IPS-NIHi11 (cell line): ENCODE measurements around the gene LDLRAD3.

Experiments used
- DNase-seq: peaks from one replicate; pipeline ENCODE4 v3.0.0; 2012; ENCODE audit warnings: mixed read lengths, low spot score

LDLRAD3 gene

DNA sequence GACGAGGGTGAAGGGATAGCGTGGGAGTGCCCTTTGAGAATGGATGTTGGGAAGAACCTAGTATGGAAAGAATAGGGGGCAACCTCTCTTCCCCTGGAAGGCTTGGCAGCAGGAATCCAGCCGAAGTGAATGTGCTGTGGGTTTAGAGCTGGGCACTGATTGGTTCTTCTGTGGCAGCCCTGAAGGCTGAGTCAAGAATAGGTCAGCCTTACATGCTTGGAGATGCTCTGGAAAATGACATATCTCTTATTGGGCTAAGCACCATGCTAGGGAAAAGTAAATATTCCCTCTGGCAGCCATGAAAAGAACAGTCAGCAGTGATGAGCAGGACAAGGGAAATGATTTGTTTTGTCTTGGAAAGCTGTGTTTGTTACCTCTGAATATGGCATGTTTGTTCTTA, 195.9 kb downstream of the LDLRAD3 start:
- no peak for DNase-seq

DNA sequence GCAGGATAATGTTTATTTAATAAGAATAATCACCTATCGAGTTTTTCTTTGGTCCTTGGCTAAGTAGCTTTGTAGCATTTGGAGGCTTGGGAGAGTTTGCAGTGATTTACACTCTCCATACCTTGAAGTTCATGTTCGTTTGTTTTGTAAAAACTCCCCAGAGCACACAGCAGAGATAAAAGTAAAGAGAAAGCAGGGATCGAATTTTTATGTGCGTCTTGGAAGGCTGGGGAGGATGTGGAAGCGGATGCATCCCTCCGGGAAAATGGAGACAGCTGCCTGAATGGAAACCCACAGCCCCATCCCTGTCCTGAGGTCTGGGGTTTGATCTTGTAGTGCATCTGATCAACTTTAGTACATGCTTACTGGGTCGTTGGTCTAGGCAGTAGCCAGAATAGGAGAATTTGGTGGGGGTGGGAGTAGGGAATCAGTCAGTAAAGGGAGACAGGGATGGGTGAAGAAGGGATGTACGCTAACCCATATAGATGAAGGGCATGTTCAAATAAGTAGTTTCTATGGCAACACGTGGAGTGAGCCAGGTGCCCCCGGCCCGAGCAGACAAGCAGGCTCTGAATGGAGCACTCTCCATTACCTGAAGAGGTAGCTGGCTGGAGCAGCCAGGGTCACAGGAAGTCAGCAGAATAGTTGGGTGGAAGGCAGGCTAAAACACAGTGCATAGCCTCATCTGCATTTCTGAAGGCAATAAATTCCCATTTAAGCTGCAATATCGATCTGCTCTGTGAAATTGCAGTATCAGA, 197.5 kb downstream of the LDLRAD3 start:
- no peak for DNase-seq

DNA sequence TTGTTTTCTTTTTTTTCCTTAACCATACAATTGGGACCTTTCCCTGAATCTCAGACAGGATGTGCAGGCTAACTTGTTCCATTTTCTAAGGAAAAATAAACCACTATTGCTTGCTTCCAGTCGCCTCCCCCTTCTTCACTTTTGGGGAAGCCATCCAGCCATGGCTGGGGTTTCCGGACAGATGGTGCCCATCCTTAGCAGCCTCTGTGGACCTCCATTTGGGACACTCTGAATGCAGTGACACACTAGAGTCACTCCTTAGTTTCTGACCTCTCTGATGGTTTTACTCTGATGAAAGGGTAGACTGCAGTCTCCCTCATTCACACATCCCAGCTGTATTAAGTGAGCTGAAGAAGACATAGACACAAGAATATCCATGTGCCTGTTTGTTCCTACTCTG, 198.1 kb downstream of the LDLRAD3 start:
- DNase-seq: no peak

DNA sequence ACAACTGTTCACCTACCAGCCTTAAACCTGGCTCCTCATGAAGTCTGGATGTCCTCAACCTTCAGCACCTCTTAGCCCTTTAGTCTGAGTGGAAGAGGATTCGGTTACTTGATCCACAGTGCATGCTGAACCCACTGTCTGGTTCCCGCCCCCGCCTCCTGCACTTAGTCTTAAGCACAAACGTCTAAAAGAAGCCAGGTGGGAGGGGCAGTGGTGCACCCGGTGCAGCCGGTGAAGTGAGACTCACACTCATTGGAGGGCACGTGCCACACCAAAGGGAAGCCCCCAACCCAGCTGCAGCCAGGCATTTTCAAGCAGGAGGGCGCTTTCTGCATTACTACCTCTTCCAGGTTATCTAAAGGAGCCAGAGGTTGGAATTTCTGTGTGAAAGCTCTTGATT, 198.6 kb downstream of the LDLRAD3 start:
- peak; percentile 42 for DNase-seq

DNA sequence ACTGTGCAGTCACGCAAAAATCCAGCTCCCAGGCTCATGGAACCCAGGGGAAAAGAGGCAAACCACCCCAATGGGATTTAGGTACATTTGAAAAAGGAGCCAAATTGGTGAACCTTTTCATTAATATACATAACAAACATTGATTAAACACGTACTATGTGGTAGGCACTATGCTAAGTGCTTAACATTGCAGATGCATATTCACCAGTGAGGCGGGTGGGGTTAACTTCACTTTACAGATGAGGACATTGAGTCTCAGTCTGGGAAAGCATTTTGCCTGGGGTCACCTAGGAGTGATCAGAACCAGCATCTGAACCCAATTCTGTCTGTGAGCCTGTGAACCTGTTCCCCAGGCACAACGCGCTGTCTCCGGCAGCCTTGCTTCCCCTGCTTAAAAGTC, 199.0 kb downstream of the LDLRAD3 start:
- DNase-seq: no peak

DNA sequence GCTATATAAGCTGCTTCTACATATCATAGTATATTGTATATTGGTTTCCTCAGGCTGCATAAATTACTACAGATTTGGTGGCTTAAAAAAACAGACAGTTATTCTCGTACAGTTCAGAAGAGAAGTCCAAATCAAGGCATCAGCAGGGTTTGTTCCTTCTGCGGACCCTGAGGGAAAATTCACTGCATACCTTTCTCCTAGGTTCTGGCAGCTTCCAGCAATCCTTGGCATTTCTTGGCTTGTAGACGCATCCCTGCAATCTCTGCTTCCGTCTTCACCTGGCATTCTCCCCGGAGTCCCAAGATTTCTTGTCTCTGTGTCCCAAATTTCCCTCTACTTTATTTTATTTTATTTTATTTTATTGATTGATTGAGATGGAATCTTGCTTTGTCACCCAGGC, 202.6 kb downstream of the LDLRAD3 start:
- DNase-seq: no peak

DNA sequence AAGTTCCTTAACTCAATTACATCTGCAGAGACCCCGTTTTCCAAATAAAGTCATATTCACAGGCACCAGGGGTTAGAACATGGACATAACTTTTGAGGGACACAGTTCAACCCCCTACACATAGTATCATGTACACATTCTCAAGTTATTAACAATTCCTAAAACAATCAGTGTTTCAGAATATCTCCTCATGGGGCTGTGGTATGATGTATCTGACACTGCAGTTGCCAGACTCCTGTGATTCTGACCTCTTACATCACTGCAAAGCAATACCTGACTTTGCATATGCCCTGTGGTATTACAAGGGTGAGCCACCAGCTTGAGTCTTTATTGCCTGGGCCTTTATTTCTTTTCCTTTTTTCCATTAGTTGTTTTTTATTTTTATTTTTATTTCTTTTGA, 203.6 kb downstream of the LDLRAD3 start:
- DNase-seq: no peak

DNA sequence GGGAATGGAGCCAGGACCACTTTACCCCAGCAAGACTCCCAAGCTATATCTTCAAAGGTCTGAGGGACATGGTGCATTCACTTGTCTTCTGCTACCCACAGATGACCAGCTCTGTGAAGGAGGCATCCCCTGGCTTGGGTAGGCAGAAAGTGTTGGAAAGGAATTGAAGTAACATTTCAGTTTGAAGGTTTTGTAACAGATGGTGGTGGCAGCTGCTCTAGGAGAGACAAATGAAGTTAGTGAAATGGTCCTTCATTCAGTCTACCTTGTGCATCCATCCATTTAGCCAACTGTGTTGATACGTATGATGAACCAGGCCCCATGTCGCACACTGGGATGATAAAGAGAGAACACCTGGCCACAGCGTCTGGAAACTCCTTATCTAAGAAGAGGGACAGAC, 204.8 kb downstream of the LDLRAD3 start:
- DNase-seq: no peak

DNA sequence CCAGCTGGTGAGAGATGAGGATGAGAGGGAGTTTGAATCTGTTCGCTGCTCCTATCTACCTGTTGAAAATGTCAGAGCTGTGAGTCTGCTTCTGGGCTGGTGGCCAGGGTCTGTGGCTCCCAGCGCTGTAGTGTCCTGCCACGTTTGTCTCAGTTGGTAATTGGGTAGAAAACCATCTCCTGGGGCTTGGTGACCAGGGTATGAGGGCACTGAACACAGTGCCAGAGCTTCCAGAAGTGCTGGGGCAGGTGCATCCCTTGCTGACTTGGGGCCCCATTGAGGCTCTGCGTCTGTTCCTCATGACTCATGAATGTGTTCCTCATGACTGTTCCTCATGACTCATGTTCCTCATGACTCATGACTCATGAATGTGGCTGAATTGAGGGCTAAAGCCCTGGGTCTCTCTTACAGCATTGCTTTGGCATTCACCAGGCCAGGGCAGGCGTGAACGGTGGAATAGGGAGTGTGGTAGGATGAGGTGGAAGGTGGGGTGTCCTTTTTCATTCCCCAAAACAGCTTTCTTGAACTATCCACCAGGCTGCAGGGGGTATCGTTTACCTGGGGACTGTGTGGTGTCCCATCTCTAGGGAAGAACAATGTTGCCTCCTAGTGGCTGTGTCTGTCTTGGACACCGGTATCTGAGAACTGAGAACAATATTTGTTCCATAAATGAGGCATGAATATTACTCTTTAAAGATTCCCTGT, 205.8 kb downstream of the LDLRAD3 start:
- peak; percentile 81 for DNase-seq

DNA sequence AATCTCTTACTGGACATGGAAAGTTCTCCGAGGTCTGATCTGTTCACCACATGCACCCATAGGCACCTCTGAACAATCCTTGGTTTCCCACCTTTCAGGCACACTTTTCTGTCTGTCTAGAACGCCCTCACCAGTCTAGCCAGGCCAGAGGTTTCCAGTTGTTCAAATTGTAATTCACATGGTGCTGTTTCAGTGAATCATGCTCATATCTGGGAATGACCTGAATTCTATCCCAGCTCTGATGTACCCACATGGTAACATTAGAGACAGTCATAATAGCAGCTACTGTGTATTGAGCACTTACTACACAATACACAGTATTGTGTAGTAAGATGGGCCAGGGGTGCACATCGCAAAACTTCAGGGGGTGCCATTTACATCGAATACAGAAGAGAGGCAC, 207.1 kb downstream of the LDLRAD3 start:
- no peak for DNase-seq

DNA sequence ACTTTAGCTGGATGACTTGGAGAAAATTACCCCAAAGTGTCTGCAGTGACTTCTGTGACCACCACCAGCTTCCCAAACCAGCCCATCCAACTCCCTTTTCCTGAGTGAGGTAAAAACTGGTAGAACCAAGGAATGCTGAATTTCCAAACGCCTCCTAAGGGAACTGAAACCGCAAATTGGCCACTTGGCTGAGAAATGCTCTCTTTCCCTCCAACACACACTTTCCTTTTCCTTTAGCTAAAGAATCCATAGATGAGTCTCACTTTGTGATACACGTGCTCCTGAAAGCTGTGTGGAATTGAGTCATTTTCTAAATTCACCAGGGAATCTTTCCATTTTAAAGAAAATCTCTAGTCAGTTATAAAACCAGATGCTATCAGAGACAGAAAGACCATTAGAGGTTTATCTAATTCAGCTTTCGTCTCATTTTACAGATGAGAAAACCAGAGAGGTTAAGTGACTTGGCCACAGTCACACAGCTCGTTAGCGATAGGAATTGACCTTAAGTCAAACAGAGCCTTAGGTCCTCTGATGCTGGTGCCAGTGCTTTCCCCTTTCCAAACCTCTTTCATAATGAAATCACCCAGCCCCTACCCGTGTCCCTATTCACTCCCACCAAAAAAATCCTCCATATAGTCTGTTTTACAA, 208.2 kb downstream of the LDLRAD3 start:
- no peak for DNase-seq

DNA sequence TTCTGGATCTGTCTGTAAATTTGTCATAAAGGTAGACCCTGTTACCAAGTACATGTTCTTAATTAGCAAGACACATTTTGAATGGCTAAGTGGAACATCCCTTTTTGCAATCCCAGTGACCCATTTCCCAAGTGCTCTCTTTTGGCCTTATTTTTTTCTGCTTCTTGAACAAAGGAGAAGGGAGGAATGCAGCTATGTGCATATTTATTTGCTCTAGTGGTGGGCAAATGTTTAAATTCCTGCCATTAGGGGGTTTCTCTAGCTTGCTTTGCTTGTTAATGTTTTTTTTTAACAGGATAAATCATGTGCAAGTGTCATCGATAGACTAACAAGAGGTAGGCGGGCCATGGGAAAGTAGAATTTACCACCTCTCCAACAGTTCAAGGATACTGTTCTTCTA, 209.7 kb downstream of the LDLRAD3 start:
- DNase-seq: peak; percentile 33

DNA sequence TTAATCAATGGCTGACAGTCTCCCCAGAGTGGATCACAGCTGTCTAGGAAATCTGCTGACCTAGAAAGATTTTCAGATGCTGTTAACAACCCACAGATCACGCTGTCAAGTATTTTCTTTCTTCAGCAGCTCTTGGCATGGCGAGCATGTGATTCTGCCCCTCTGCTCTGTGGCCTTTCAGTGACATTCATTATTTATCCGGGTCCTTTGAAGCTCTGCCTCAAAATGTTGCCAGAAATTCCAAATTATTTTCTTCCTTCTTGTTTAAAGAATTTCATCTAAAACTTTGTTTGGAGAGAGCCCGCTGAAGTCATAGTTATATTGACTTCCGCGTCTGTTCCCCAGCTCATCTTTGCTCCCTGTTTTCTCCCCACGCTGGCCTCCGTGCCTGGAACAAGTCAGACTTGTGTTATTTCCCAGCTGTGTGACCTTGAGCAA, 211.3 kb downstream of the LDLRAD3 start:
- no peak for DNase-seq

DNA sequence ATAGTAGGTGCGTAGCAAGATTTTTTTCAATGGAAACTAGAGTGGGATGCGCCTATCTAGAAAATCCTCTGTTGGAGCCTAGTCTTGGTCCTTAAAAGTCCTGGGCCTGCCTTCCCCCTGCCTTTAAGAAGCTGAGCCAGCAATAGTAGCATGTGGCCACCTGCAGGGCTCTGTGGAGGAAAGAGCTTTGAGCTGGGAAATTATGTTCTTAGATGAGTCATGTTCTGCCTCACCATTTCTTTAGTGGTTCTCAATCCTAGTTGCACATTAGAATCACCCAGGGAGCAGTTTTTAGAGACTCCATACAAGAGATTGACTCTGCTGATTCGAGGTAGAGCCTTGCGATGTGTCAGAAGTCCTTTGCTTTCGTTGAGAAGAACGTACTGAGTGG, 211.9 kb downstream of the LDLRAD3 start:
- no peak for DNase-seq

DNA sequence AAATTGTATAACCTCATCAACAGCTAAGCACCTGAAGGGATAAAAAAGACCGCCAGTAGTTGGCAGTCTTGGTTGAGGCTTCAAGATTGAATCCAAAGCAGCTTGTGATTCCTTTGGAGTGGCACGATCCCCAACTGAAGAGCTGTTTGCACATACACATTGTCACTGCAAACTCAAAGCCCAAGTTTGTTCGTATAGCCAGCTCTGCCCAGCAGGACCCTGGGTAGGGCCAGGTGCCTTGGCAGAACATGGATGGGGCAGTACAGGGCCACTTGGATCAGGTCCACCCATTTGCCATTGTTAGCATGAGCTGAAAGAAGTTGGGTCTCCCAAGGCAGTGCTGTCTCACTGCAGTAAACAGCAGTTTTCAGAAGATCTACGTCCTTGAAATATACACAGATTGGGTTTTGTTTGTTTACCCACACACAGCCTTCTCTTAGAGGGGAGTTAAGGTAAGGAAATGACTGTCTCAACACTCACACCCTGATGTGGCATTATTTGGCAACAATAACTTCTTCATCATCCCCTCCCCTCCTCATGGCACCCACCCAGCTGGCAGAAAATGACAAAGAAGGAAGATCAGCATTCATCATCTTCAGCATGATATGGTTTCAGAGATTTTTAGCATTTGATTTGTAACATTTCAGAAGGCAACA, 212.4 kb downstream of the LDLRAD3 start:
- no peak for DNase-seq

DNA sequence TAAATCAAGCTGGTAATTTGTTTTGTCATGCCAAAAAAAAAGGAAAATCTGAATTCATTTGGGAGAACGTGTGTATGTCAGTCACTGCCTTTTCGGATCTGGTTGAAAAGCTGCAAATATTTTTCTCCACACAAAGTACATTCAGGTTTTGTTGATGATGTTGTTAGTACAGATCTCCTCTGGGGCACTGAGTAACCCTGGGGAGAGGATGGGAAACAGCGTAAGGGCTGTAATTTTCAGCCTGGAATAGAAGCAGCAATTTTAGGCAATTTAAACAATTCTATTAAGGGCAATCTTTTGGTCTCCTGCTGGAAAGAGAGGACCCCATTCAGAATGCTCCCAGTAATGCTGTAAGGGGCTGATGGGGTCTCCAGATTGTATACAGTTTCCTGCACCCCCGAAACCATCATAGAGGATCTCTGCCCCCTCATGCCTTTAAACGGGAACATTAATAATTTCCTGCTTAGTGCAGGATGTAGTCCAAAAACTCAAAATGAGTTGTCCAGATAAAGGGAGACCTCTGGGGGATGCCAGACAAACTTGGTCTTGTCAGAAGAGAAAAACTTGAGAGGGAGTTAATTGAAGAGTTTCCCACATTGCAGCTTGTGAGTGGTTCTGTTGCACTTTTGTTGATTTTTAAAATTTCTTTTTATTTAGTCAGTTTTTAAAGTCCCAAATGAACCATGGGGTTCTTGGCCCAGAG, 213.1 kb downstream of the LDLRAD3 start:
- DNase-seq: no peak

DNA sequence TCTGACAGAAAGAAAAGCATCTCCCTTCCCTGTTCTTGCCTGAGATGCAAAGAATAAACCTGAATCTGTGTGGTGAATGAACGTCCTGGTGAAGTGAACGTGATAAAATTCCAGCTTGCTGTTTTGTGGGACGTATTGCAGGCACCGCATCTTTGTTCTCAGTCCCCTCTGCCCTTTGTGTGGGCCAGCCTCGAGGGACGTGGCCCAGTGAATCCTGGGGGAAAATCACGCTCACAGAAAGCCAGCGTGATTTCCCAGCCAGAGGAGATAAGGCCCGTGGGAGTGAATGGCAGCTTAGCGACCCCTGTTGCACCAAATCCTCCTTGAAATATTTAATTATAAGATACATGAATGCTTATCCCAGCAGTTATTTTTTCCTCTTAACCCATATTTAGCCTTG, 216.2 kb downstream of the LDLRAD3 start:
- DNase-seq: no peak

DNA sequence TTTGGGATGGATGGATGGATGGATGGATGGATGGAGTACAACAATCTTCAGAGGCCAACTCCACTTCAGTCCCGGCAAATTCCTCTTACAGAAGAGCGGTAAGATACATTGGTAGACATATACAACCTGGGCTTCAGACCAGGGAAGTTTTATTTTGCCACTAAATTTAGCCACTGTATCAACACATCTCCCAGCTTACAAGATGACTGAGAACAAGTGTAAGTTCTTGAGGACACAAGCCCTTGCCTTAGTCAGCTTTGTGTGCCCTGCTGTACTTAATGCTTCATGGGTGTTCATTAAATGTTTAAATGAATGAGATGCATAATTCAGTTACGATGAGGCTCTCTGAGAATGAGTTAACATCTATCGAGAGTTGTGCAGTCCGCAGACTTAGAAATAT, 217.7 kb downstream of the LDLRAD3 start:
- DNase-seq: no peak

DNA sequence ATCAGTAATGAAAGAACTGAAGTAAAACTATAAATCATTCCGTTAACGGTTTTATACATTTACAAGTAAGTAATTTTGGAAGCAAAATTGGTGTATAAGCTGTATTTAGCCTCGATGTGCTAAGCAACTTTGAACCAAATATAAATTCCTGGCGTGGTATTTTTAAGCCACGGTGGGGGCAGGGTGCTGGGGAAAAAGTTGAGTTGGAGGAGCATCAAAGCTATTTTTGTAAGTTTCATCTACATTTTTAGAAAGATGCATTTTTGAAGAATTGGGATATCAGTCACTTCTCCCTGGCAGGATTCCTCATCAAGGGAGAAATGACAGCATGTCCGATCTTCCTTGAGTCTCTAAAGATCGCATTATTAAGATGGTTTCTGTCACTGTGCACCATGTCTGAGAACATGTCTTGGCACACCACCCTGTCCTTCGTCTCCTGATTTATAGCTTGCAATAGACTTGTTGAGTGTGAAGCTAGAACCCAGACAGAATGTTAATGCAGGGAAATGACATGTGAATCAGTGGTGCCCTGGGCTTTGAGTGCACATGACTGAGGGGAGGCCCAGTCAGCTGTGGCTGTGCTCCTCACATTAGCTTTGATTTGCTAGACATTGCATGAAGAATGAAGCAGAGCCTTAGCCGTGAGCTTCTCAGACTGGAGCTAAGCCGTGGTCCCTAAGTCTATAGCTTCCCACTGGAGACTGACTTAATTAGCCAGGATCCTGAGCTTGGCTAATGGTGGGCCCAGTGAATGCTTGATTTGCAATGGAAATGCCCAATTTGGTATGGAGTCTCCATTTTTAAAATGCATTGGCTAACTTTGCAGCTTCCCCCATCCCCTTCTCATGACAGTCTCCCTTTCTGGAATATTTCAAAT, 218.4 kb downstream of the LDLRAD3 start:
- DNase-seq: no peak

DNA sequence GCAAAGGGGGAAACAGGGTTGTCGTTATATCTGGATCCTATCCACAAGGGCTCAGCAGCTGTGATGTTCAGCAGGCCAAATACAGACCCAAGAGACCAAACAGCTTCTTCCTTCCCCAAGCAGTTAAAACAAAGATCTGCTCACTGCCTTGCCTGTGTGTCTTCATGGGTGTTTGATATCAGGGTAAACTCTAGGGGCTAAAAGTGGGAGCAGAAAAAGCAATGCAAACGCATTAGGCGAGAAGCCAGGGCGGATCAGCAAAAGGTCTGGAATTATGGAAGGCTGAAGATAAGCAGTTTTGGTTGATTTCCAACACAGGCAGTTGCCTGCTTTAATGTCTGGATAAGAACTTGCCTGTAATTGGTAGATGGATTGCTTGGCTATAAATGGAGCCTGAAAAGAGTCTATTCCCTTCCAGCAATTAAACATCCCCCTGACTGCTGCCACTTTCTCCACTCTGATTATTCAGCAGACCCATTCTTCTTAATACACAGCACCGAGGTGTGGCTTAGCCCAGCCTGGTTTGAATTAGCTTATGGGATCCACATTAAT, 219.1 kb downstream of the LDLRAD3 start:
- DNase-seq: no peak
